Neural cell (in vitro differentiated cells): ENCODE measurements around the gene PRKAR1B.

ENCODE experiments used
- EP300 ChIP-seq: fragments of 450-650 bp; conservative IDR thresholded peaks from 2 replicates; pipeline ENCODE4 v1.6.1; 2014; ENCODE audit warnings: antibody characterized with exemption, mild to moderate bottlenecking, moderate library complexity; ENCODE audit not compliant: poor library complexity, severe bottlenecking
- POLR2AphosphoS5 ChIP-seq: IDR thresholded peaks from 2 replicates; pipeline ENCODE4 v1.6.1; 2012
- RAD21 ChIP-seq: fragments of 450-650 bp; conservative IDR thresholded peaks from 2 replicates; pipeline ENCODE4 v1.6.1; 2014; ENCODE audit warnings: antibody characterized with exemption, mild to moderate bottlenecking, moderate library complexity
- TAF1 ChIP-seq: IDR thresholded peaks from 2 replicates; pipeline ENCODE4 v1.6.1; 2012; ENCODE audit warnings: low read depth
- TF ChIP-seq, protein P1 (sequence below): fragments of 450-650 bp; IDR thresholded peaks from 2 replicates; pipeline ENCODE4 v1.5.1; 2014; ENCODE audit warnings: antibody characterized with exemption, mild to moderate bottlenecking, moderate library complexity; ENCODE audit not compliant: poor library complexity, severe bottlenecking
- TF ChIP-seq, protein P2 (sequence below): IDR thresholded peaks from 2 replicates; pipeline ENCODE4 v1.6.1; 2012; ENCODE audit warnings: borderline replicate concordance

DNA sequence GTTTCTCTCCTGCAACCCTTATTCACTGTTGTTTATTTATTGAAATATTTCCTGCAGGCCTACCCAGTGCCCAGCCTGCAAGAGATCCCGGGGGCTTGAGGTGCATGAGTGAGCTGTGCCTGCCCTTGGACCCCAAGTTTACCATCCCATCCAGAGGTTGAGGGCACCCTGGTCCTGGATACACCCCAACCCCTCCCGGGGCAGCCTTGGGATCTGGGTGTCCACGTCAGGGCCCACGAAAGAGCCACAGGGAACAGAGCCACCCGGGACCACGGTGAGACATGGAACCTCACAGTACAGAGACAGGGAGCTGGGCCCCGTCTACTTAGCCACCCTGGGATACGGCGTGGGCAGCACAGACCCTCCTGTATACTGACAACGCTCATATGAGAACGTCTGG, 178.7 kb downstream of the PRKAR1B start:
- TF ChIP-seq RAD21 (no peak), EP300 (no peak), TAF1 (no peak), POLR2AphosphoS5 (no peak)
- TF ChIP-seq, protein P1, sequence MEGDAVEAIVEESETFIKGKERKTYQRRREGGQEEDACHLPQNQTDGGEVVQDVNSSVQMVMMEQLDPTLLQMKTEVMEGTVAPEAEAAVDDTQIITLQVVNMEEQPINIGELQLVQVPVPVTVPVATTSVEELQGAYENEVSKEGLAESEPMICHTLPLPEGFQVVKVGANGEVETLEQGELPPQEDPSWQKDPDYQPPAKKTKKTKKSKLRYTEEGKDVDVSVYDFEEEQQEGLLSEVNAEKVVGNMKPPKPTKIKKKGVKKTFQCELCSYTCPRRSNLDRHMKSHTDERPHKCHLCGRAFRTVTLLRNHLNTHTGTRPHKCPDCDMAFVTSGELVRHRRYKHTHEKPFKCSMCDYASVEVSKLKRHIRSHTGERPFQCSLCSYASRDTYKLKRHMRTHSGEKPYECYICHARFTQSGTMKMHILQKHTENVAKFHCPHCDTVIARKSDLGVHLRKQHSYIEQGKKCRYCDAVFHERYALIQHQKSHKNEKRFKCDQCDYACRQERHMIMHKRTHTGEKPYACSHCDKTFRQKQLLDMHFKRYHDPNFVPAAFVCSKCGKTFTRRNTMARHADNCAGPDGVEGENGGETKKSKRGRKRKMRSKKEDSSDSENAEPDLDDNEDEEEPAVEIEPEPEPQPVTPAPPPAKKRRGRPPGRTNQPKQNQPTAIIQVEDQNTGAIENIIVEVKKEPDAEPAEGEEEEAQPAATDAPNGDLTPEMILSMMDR = no peak
- TF ChIP-seq, protein P2, sequence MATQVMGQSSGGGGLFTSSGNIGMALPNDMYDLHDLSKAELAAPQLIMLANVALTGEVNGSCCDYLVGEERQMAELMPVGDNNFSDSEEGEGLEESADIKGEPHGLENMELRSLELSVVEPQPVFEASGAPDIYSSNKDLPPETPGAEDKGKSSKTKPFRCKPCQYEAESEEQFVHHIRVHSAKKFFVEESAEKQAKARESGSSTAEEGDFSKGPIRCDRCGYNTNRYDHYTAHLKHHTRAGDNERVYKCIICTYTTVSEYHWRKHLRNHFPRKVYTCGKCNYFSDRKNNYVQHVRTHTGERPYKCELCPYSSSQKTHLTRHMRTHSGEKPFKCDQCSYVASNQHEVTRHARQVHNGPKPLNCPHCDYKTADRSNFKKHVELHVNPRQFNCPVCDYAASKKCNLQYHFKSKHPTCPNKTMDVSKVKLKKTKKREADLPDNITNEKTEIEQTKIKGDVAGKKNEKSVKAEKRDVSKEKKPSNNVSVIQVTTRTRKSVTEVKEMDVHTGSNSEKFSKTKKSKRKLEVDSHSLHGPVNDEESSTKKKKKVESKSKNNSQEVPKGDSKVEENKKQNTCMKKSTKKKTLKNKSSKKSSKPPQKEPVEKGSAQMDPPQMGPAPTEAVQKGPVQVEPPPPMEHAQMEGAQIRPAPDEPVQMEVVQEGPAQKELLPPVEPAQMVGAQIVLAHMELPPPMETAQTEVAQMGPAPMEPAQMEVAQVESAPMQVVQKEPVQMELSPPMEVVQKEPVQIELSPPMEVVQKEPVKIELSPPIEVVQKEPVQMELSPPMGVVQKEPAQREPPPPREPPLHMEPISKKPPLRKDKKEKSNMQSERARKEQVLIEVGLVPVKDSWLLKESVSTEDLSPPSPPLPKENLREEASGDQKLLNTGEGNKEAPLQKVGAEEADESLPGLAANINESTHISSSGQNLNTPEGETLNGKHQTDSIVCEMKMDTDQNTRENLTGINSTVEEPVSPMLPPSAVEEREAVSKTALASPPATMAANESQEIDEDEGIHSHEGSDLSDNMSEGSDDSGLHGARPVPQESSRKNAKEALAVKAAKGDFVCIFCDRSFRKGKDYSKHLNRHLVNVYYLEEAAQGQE = no peak
